PFSK-1 (cell line): ENCODE results near the gene RNF115.

Experiments used
- POLR2AphosphoS5 ChIP-seq: IDR thresholded peaks from 2 replicates; pipeline ENCODE4 v1.6.1; 2012; ENCODE audit warnings: low read depth, mild to moderate bottlenecking, control low read depth, low read length, moderate library complexity
- SIN3A ChIP-seq: IDR thresholded peaks from 2 replicates; pipeline ENCODE4 v1.6.1; 2012; ENCODE audit warnings: mild to moderate bottlenecking, low read length, moderate library complexity, borderline replicate concordance; ENCODE audit not compliant: insufficient read depth
- TF ChIP-seq, protein P1 (sequence below), 2 experiments: IDR thresholded peaks; 2 replicates each; pipeline versions ENCODE4 v1.6.1 to v1.8.0; 2011 to 2012; ENCODE audit warnings: low read depth in 2 of 2, low read length in 2 of 2, control low read depth in 1 of 2, inconsistent platforms in 1 of 2, mild to moderate bottlenecking in 1 of 2, moderate library complexity in 1 of 2; ENCODE audit not compliant: insufficient read depth in 1 of 2

DNA sequence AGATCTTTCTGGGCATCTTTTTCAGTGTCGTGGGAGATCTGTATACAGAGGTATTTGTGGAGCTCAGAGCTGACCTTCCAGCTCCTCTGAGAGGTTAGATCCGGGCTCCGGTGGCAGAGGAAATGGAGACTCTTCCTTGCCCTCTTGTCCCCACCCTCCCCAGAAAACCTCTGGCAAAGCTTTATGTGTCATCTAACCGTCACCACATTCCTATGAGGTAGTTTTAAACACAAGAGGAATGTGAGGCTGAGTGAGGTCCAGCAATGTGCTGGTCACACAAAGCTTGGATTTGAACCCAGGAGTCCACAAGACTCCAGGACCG lies 103.4 kb downstream of the RNF115 start:
- no peak for TF ChIP-seq POLR2AphosphoS5
- TF ChIP-seq, protein P1, sequence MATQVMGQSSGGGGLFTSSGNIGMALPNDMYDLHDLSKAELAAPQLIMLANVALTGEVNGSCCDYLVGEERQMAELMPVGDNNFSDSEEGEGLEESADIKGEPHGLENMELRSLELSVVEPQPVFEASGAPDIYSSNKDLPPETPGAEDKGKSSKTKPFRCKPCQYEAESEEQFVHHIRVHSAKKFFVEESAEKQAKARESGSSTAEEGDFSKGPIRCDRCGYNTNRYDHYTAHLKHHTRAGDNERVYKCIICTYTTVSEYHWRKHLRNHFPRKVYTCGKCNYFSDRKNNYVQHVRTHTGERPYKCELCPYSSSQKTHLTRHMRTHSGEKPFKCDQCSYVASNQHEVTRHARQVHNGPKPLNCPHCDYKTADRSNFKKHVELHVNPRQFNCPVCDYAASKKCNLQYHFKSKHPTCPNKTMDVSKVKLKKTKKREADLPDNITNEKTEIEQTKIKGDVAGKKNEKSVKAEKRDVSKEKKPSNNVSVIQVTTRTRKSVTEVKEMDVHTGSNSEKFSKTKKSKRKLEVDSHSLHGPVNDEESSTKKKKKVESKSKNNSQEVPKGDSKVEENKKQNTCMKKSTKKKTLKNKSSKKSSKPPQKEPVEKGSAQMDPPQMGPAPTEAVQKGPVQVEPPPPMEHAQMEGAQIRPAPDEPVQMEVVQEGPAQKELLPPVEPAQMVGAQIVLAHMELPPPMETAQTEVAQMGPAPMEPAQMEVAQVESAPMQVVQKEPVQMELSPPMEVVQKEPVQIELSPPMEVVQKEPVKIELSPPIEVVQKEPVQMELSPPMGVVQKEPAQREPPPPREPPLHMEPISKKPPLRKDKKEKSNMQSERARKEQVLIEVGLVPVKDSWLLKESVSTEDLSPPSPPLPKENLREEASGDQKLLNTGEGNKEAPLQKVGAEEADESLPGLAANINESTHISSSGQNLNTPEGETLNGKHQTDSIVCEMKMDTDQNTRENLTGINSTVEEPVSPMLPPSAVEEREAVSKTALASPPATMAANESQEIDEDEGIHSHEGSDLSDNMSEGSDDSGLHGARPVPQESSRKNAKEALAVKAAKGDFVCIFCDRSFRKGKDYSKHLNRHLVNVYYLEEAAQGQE (IDR thresholded peaks at IDR 0.05; ENCODE audit: insufficient read depth in 1 of 2, low read depth in 2 of 2, low read length in 2 of 2) = no peak
- no peak for TF ChIP-seq SIN3A
